H1 (cell line): ENCODE results near the gene IL4. TPM values are rescaled to one million over a fixed set of nuclear protein-coding genes. Genes with fewer than 3 reads are reported as not detected.

Source experiments
- CTCF ChIA-PET: fragments of 300-600 bp; sonication (Branson Sonifier 250); formaldehyde crosslinking; loops from one replicate; lab custom pipeline; 2021; ENCODE audit not compliant: partially characterized antibody; lab: Charles Lee
- POLR2A ChIA-PET: fragments of 300-600 bp; sonication (Branson Sonifier 250); formaldehyde crosslinking; loops from one replicate; lab custom pipeline; 2021; ENCODE audit warnings: inconsistent platforms; ENCODE audit not compliant: partially characterized antibody; lab: Charles Lee
- DNase-seq, 2 experiments: peaks; one replicate each; pipeline versions ENCODE4 v3.0.0 to v3.0.0-alpha.2; 2010 to 2022; ENCODE audit warnings: low spot score in 2 of 2, low read depth in 1 of 2, mixed read lengths in 1 of 2
- FAIRE-seq: peaks from 2 replicates; lab custom pipeline; 2011; peaks lifted over from hg19 to GRCh38; lab: Jason Lieb, UNC
- H2AFZ ChIP-seq: 2 replicates; pipeline ENCODE4 v1.8.1; 2012; ENCODE audit warnings: low read length, inconsistent platforms
- H2AK5ac ChIP-seq: 2 replicates; pipeline ENCODE4 v1.6.1; 2013; ENCODE audit warnings: low read depth, low read length
- H2BK120ac ChIP-seq: replicated peaks from 2 replicates; pipeline ENCODE3; 2013; ENCODE audit warnings: low read depth, low read length, inconsistent platforms
- H2BK12ac ChIP-seq: 2 replicates; pipeline ENCODE4 v1.6.1; 2013; ENCODE audit warnings: low read depth, low read length
- H2BK15ac ChIP-seq: 2 replicates; pipeline ENCODE4 v1.6.1; 2013; ENCODE audit warnings: low read length
- H2BK20ac ChIP-seq: 2 replicates; pipeline ENCODE4 v1.6.1; 2013; ENCODE audit warnings: low read length
- H2BK5ac ChIP-seq: 2 replicates; pipeline ENCODE4 v1.6.1; 2013; ENCODE audit warnings: low read depth, low read length
- H3K14ac ChIP-seq: 2 replicates; pipeline ENCODE4 v1.6.1; 2013; ENCODE audit warnings: inconsistent platforms; ENCODE audit not compliant: insufficient read length
- H3K18ac ChIP-seq: 2 replicates; pipeline ENCODE4 v1.6.1; 2013; ENCODE audit warnings: low read length; ENCODE audit errors: extremely low read depth
- H3K23ac ChIP-seq: 2 replicates; pipeline ENCODE4 v1.6.1; 2013; ENCODE audit warnings: inconsistent platforms; ENCODE audit not compliant: insufficient read length
- H3K23me2 ChIP-seq: 2 replicates; pipeline ENCODE4 v1.6.1; 2013; ENCODE audit warnings: low read depth, low read length
- H3K27ac ChIP-seq: 2 replicates; pipeline ENCODE4 v1.6.1; 2011; ENCODE audit warnings: low read depth, low read length, inconsistent platforms
- H3K27me3 ChIP-seq, 4 experiments: replicated peaks in 1 of 4; 1 replicate in 1 of 4; 2 replicates in 3 of 4; pipeline versions ENCODE4 v1.6.1 to v1.8.1; 2011 to 2013; ENCODE audit warnings: low read length in 3 of 4, mild to moderate bottlenecking in 3 of 4, inconsistent platforms in 2 of 4, mixed read lengths in 2 of 4, moderate library complexity in 1 of 4; ENCODE audit not compliant: control insufficient read depth in 3 of 4, insufficient read depth in 3 of 4; ENCODE audit errors: extremely low read depth in 1 of 4
- H3K36me3 ChIP-seq, 4 experiments: 2 replicates each; pipeline versions ENCODE4 v1.6.1 to v1.8.1; 2011 to 2013; ENCODE audit warnings: mild to moderate bottlenecking in 4 of 4, low read length in 3 of 4, moderate library complexity in 2 of 4, control low read depth in 1 of 4, inconsistent platforms in 1 of 4; ENCODE audit not compliant: insufficient read depth in 4 of 4, control insufficient read depth in 2 of 4
- H3K4ac ChIP-seq: replicated peaks from 2 replicates; pipeline ENCODE3; 2013; ENCODE audit warnings: low read length, low read depth, mixed read lengths, inconsistent platforms; ENCODE audit not compliant: insufficient read length
- H3K4me1 ChIP-seq, 4 experiments: replicated peaks in 1 of 4; 1 replicate in 1 of 4; 2 replicates in 3 of 4; pipeline versions ENCODE4 v1.6.1 to v1.8.1; 2011 to 2013; ENCODE audit warnings: low read length in 3 of 4, inconsistent platforms in 2 of 4, mixed read lengths in 1 of 4; ENCODE audit not compliant: insufficient read depth in 4 of 4, control insufficient read depth in 3 of 4
- H3K4me2 ChIP-seq, 2 experiments: 2 replicates each; pipeline versions ENCODE4 v1.6.1 to v1.8.1; 2011 to 2013; ENCODE audit warnings: low read depth in 2 of 2, low read length in 2 of 2, control low read depth in 1 of 2, inconsistent platforms in 1 of 2, mild to moderate bottlenecking in 1 of 2; ENCODE audit not compliant: insufficient read depth in 1 of 2
- H3K4me3 ChIP-seq, 4 experiments: fragments of 200-600, 300-600 bp in 1 of 4; sonication (generic), shearing (Covaris generic), sonication (Bioruptor Twin) in 1 of 4; 2 replicates each; pipeline versions ENCODE4 v1.5.1 to v1.8.1; 2011 to 2016; ENCODE audit warnings: low read length in 4 of 4, low read depth in 3 of 4, control low read depth in 2 of 4, inconsistent platforms in 2 of 4, mild to moderate bottlenecking in 2 of 4, mixed read lengths in 1 of 4, moderate library complexity in 1 of 4; ENCODE audit not compliant: insufficient read depth in 2 of 4; ENCODE audit errors: extremely low read depth in 1 of 4
- H3K56ac ChIP-seq: replicated peaks from 2 replicates; pipeline ENCODE3; 2013; ENCODE audit warnings: low read depth, mild to moderate bottlenecking, mixed read lengths, low read length, inconsistent platforms; ENCODE audit not compliant: insufficient read length
- H3K79me1 ChIP-seq: 2 replicates; pipeline ENCODE4 v1.6.1; 2013; ENCODE audit warnings: low read depth, low read length, control low read depth
- H3K79me2 ChIP-seq, 2 experiments: 2 replicates each; pipeline versions ENCODE4 v1.6.1 to v1.8.1; 2012 to 2013; ENCODE audit warnings: low read length in 2 of 2, mild to moderate bottlenecking in 2 of 2, inconsistent platforms in 1 of 2; ENCODE audit not compliant: insufficient read depth in 2 of 2, control insufficient read depth in 1 of 2
- H3K9ac ChIP-seq, 4 experiments: replicated peaks in 1 of 4; 1 replicate in 1 of 4; 2 replicates in 3 of 4; pipeline versions ENCODE4 v1.6.1 to v1.8.1; 2011 to 2013; ENCODE audit warnings: low read depth in 3 of 4, low read length in 3 of 4, control low read depth in 2 of 4, mild to moderate bottlenecking in 2 of 4, moderate library complexity in 2 of 4, inconsistent platforms in 1 of 4; ENCODE audit errors: extremely low read depth in 1 of 4
- H3K9me3 ChIP-seq, 2 experiments: 2 replicates each; pipeline versions ENCODE4 v1.6.1 to v1.8.1; 2012 to 2013; ENCODE audit warnings: mild to moderate bottlenecking in 2 of 2, moderate library complexity in 2 of 2, control low read depth in 1 of 2, inconsistent platforms in 1 of 2, low read depth in 1 of 2, low read length in 1 of 2, mixed read lengths in 1 of 2; ENCODE audit not compliant: insufficient read depth in 2 of 2
- H4K20me1 ChIP-seq, 2 experiments: replicated peaks in 1 of 2; 2 replicates each; pipeline versions ENCODE3 to v1.8.1; 2011 to 2013; ENCODE audit warnings: inconsistent platforms in 2 of 2, low read length in 2 of 2, mild to moderate bottlenecking in 1 of 2; ENCODE audit not compliant: insufficient read depth in 2 of 2, control insufficient read depth in 1 of 2
- H4K5ac ChIP-seq: 2 replicates; pipeline ENCODE4 v1.6.1; 2013; ENCODE audit warnings: low read length, low read depth, mixed read lengths, inconsistent platforms; ENCODE audit not compliant: insufficient read length
- H4K8ac ChIP-seq: 2 replicates; pipeline ENCODE4 v1.8.0; 2013; ENCODE audit warnings: mild to moderate bottlenecking, moderate library complexity, low read length, inconsistent platforms; ENCODE audit not compliant: insufficient read depth; ENCODE audit errors: extremely low read depth
- H4K91ac ChIP-seq: replicated peaks from 2 replicates; pipeline ENCODE3; 2013; ENCODE audit warnings: low read length, mixed read lengths, inconsistent platforms; ENCODE audit not compliant: insufficient read length
- CBX5 ChIP-seq: fragments of 300-800, 300-1000 bp; sonication (generic); IDR thresholded peaks from 2 replicates; pipeline ENCODE4 v1.7.1; 2016; ENCODE audit warnings: antibody characterized with exemption, low read length, low read depth
- JUND ChIP-seq: IDR thresholded peaks from 2 replicates; pipeline ENCODE4 v1.6.1; 2011; ENCODE audit warnings: mild to moderate bottlenecking, improper control_type of control experiment, low read length
- KDM1A ChIP-seq: fragments of 200-600, 300-600 bp; sonication (generic); IDR thresholded peaks from 2 replicates; pipeline ENCODE4 v1.7.1; 2016; ENCODE audit warnings: mild to moderate bottlenecking, low read length, borderline replicate concordance
- KDM4A ChIP-seq: IDR thresholded peaks from one replicate; pipeline ENCODE4 v1.7.1; 2012; ENCODE audit warnings: low read depth, mild to moderate bottlenecking, moderate library complexity, low read length, inconsistent platforms; ENCODE audit not compliant: severe bottlenecking
- MAX ChIP-seq: IDR thresholded peaks from 2 replicates; pipeline ENCODE4 v1.6.1; 2012; ENCODE audit warnings: inconsistent platforms
- PHF8 ChIP-seq: fragments of 200-600 bp; sonication (generic); conservative IDR thresholded peaks from 2 replicates; pipeline ENCODE4 v1.7.1; 2012; ENCODE audit warnings: low read depth, mild to moderate bottlenecking, inconsistent platforms, low read length, moderate library complexity
- POLR2AphosphoS5 ChIP-seq: IDR thresholded peaks from 2 replicates; pipeline ENCODE4 v1.6.1; 2011; ENCODE audit warnings: low read depth, low read length
- SAP30 ChIP-seq: fragments of 300-600 bp; sonication (generic); IDR thresholded peaks from 2 replicates; pipeline ENCODE4 v1.7.1; 2012; ENCODE audit warnings: low read length, moderate library complexity, mild to moderate bottlenecking, inconsistent platforms; ENCODE audit not compliant: insufficient read depth, insufficient replicate concordance
- TBP ChIP-seq: IDR thresholded peaks from 2 replicates; pipeline ENCODE4 v1.6.1; 2011; ENCODE audit warnings: low read depth, low read length, improper control_type of control experiment
- TCF12 ChIP-seq: IDR thresholded peaks from 2 replicates; pipeline ENCODE4 v1.6.1; 2011; ENCODE audit warnings: low read depth, mild to moderate bottlenecking, low read length
- WGBS, 2 experiments: shearing (Covaris generic) in 1 of 2; methylation state at CpG; one replicate each; pipeline versions ENCODE4 v1.1.6 to v1.1.7; 2013 to 2015; ENCODE audit warnings: low lambda C conversion rate in 2 of 2, mixed read lengths in 2 of 2, inconsistent platforms in 1 of 2, low coverage in 1 of 2, missing lambda C conversion rate in 1 of 2; ENCODE audit not compliant: insufficient replicate concordance in 2 of 2, insufficient coverage in 1 of 2, insufficient read length in 1 of 2; ENCODE audit errors: extremely low coverage in 1 of 2, missing lambda C conversion rate in 1 of 2; 5-methylcytosine and 5-hydroxymethylcytosine counted together
- polyA plus RNA-seq, 7 experiments: library from polyadenylated mRNA; depleted of rRNA in 3 of 7; stranded (reverse) in 5 of 7; unstranded in 2 of 7; fragments of >200 nt in 5 of 7; fragments of 200-250 nt in 2 of 7; gene quantifications; 1 replicate in 5 of 7; 2 replicates in 1 of 7; 4 replicates in 1 of 7; pipeline versions ENCODE4 v1.2.1 to v1.2.3, GENCODE V29; 2011 to 2013; ENCODE audit warnings: missing spikeins in 2 of 7, mixed read lengths in 2 of 7
- total RNA-seq: library from RNA; stranded (reverse); fragmentation: NEBNext Ultra II Directional; extraction: Animal tissue kit (Norgen Biotek cat#: 25700); gene quantifications from 2 replicates; pipeline ENCODE4 v1.2.1, GENCODE V29; 2021

IL4 gene
- total and polyA plus RNA-seq, 2 of the 8 experiments (the other 6 are each of a cell fraction or from before 2014, with no cell fraction given): not detected

GRCh38 chr5:132677682-132678400 lies 4.1 kb downstream of the IL4 start:
- TF ChIP-seq CBX5 (no peak), JUND (no peak), SAP30 (no peak), KDM1A (no peak), TBP (no peak), KDM4A (no peak), PHF8 (no peak), MAX (no peak), TCF12 (no peak), POLR2AphosphoS5 (no peak)
- TF ChIP-seq, all 59 proteins: peak for 0
- no peak overlapping the region for H3K4ac ChIP-seq

More at GRCh38 chr5:132677682-132678400, 4.1 kb downstream of the IL4 start:
- CTCF ChIA-PET: interaction anchor here (0.9 to 5.6 kb wide), 17 partner anchors 8 to 180 kb away, joined by 3 to 23 read pairs (median 4); no protein-coding TSS in a partner anchor
- FAIRE-seq (no peak), DNase-seq (no peak)
- Histone ChIP-seq H2BK5ac (no peak overlapping the region), H3K18ac (no peak overlapping the region), H3K4me2 (no peak overlapping the region), H4K20me1 (no peaks in the 10 kb centered on the region), H3K4me1 (no peaks in the 10 kb centered on the region), H2AFZ (no peak overlapping the region), H3K36me3 (no peaks in the 10 kb centered on the region), H3K9me3 (no peaks in the 10 kb centered on the region), H3K23me2 (no peaks in the 10 kb centered on the region; the same call in 1 of the 2 replicates), H3K9ac (no peak overlapping the region), H2BK12ac (no peak overlapping the region), H3K27me3 (no peaks in the 10 kb centered on the region), H4K5ac (no peak overlapping the region), H3K56ac (no peak overlapping the region), H3K79me2 (no peaks in the 10 kb centered on the region), H4K91ac (no peak overlapping the region), H2BK15ac (no peak overlapping the region), H2AK5ac (no peak overlapping the region), H2BK120ac (no peak overlapping the region), H3K4me3 (no peak overlapping the region), H2BK20ac (no peak overlapping the region), H4K8ac (no peak overlapping the region), H3K27ac (no peak overlapping the region), H3K14ac (no peak overlapping the region), H3K79me1 (no peaks in the 10 kb centered on the region), H3K23ac (no peak overlapping the region)
- WGBS, 2 experiments: 91% methylated on average over 15 of the region's 15 CpGs; no CpG with 5 or more reads in 1 of the 2 experiments
- POLR2A ChIA-PET: interaction anchor here (1.0 kb wide), 1 partner anchor 14 kb away, joined by 3 read pairs; no protein-coding TSS in a partner anchor
